ENCODE results near the gene GPANK1.

Gene GPANK1

GRCh38 chr6:31661262-31662123 lies 3.3 kb downstream of the GPANK1 start (continued):
- TF ChIP-seq ZSCAN4 (tag by site-specific recombination; IDR thresholded peaks at IDR 0.05) = no peak
- TF ChIP-seq, protein P1, sequence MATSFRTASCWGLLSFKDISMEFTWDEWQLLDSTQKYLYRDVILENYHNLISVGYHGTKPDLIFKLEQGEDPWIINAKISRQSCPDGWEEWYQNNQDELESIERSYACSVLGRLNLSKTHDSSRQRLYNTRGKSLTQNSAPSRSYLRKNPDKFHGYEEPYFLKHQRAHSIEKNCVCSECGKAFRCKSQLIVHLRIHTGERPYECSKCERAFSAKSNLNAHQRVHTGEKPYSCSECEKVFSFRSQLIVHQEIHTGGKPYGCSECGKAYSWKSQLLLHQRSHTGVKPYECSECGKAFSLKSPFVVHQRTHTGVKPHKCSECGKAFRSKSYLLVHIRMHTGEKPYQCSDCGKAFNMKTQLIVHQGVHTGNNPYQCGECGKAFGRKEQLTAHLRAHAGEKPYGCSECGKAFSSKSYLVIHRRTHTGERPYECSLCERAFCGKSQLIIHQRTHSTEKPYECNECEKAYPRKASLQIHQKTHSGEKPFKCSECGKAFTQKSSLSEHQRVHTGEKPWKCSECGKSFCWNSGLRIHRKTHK (tag by site-specific recombination; IDR thresholded peaks at IDR 0.05) = no peak

GRCh38 chr6:31660381-31661261 lies 4.2 kb downstream of the GPANK1 start, which contains the start of gene C6orf47:
Gene C6orf47 (minus strand): TSS chr6:31660778. CDS start chr6:31659947, 831 bp downstream.
- POLR2A ChIA-PET = interaction anchor here (0.6 to 7.4 kb wide), 39 partner anchors 8 to 1311 kb away, joined by 3 to 180 read pairs (median 5); partner anchors contain the start of genes ABHD16A, APOM, ATP6V1G2 and BAG6
- peak; percentile 58 for TF ChIP-seq ZEB2 (tag by site-specific recombination; IDR thresholded peaks at IDR 0.05)
- no peak for TF ChIP-seq ZNF792 (tag by site-specific recombination; IDR thresholded peaks at IDR 0.05)
- no peak for TF ChIP-seq ZNF600 (tag by site-specific recombination; IDR thresholded peaks at IDR 0.05)
- TF ChIP-seq ZNF623 (tag by site-specific recombination; IDR thresholded peaks at IDR 0.05) = no peak; the same call in 1 of the 2 replicates
- TF ChIP-seq ZIC2 (tag by site-specific recombination; IDR thresholded peaks at IDR 0.05) = no peak
- TF ChIP-seq INSM2 (tag by site-specific recombination; IDR thresholded peaks at IDR 0.05) = no peak
- TF ChIP-seq ZNF629 (tag by site-specific recombination; IDR thresholded peaks at IDR 0.05) = peak; percentile 58; the same call in 1 of the 2 replicates
- TF ChIP-seq, protein P2, sequence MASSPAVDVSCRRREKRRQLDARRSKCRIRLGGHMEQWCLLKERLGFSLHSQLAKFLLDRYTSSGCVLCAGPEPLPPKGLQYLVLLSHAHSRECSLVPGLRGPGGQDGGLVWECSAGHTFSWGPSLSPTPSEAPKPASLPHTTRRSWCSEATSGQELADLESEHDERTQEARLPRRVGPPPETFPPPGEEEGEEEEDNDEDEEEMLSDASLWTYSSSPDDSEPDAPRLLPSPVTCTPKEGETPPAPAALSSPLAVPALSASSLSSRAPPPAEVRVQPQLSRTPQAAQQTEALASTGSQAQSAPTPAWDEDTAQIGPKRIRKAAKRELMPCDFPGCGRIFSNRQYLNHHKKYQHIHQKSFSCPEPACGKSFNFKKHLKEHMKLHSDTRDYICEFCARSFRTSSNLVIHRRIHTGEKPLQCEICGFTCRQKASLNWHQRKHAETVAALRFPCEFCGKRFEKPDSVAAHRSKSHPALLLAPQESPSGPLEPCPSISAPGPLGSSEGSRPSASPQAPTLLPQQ (tag by site-specific recombination; IDR thresholded peaks at IDR 0.05) = peak; percentile 73; the same call in 1 of the 2 replicates
- TF ChIP-seq ZNF521 (tag by site-specific recombination; IDR thresholded peaks at IDR 0.05) = no peak
- TF ChIP-seq ZSCAN4 (tag by site-specific recombination; IDR thresholded peaks at IDR 0.05) = no peak
- no peak for TF ChIP-seq MYNN (tag by site-specific recombination; IDR thresholded peaks at IDR 0.05; ENCODE audit: borderline replicate concordance)
- TF ChIP-seq KLF8 (tag by site-specific recombination; IDR thresholded peaks at IDR 0.05) = peak; percentile 60
- peak; percentile 96 for TF ChIP-seq ZBTB20 (tag by site-specific recombination; IDR thresholded peaks at IDR 0.05)
- TF ChIP-seq ZNF433 (tag by site-specific recombination; IDR thresholded peaks at IDR 0.05; ENCODE audit: low read depth) = no peak
- 0 out of 2 replicates have a peak, but pooled peaks have one; percentile 42 for TF ChIP-seq REPIN1 (tag by site-specific recombination; IDR thresholded peaks at IDR 0.05; ENCODE audit: low read depth)
- 0 out of 2 replicates have a peak, but pooled peaks have one; percentile 31 for TF ChIP-seq REST (tag by site-specific recombination; IDR thresholded peaks at IDR 0.05)
- no peak for TF ChIP-seq ZNF768 (tag by site-specific recombination; IDR thresholded peaks at IDR 0.05)
- no peak for TF ChIP-seq ZNF362 (tag by site-specific recombination; IDR thresholded peaks at IDR 0.05)
- TF ChIP-seq KLF10 (tag by site-specific recombination; IDR thresholded peaks at IDR 0.05) = peak; percentile 69

More at GRCh38 chr6:31660381-31661261, 4.2 kb downstream of the GPANK1 start, which contains the start of gene C6orf47:
- CTCF ChIA-PET = interaction anchor here (0.5 to 1.5 kb wide), 10 partner anchors 9 to 595 kb away, joined by 3 to 16 read pairs (median 4); partner anchors contain the start of gene BAG6
- Histone ChIP-seq H3K36me3 (ENCODE audit: control insufficient read depth in 2 of 2, insufficient read depth in 1 of 2, low read length in 2 of 2) (peaks cover 0 to 51% of the 10 kb centered on the region in 2 experiments; a peak in 2 of 3 replicates), H3K27ac (ENCODE audit: extremely low read depth, low read depth, low read length) (peak within 1 kb of the TSS; percentile 73), H3K4me3 (ENCODE audit: low read depth, low read length) (peak within 1 kb of the TSS; percentile 67), H3K4me1 (ENCODE audit: control insufficient read depth, insufficient read depth, low read length) (peaks cover 6% of the 10 kb centered on the region; the same call in 1 of the 2 replicates), H3K9me3 (ENCODE audit: control insufficient read depth, insufficient read depth, low read depth, low read length) (no peaks in the 10 kb centered on the region)

Data from HEK293 (cell line).